Measurements from ENCODE around the gene SOWAHC.

The SOWAHC gene

DNA sequence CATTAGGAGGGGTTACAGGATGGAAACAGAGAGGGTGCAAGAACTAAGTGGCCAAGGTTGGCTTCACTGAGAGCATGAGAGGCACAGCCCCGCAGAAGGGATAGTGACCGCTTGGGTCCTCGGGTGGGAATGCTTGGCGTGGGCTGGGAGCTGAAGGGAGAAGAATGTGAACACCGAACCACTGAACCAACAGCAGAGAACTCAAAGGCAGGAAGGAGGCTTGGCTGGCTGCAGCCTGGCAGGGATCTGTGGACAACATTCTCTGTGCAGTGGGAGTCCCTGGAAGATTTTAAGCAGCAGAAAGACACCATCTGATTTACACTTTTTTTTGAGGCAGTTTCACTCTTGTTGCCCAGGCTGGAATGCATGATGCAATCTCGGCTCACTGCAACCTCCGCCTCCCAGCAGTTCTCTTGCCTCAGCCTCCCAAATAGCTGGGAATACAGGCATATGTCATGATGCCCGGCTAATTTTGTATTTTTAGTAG lies 33.9 kb downstream of the SOWAHC start:
- DNase-seq, result no peak

DNA sequence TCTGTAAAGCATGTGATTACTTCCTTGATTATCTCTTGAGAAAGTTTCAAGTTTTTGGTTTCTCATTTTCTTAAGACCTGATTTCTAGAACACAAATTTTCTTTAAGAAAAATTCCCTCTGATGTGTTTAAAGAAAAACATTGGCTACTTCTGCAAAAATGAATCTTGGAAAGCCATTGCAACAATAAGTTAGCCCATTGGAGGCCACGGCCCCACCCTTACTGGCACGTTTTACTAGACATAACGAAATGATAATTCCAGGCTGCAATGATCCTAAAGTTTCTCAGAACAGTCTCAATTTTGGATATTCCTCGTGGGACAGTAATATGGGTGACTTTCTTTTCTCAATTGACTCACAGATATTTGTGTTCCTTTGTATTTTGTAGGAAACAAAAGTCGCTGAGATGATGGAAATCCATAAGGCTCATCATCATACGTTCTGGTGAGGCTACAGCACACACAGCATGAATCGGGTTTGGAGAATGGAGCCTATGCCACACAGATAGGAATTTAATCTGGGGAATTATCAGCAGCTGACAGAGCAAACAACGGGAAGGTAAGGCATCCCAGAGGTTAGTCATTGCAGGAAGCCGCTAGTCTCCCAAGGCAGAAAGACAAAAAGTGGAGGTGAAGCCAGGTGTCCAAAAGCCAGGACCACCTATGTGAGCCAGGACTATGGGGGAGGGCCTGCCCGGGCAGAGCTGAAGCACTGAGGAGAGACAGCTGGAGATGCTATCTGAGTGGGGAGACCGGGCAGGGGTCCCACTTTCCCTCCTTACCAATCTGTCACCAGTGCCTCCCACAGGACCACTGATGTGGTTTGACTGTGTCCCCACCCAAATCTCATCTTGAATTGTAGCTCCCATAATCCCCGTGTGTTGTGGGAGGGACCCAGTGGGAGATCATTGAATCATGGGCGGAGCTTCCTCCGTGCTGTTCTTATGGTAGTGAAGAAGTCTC lies 35.9 kb downstream of the SOWAHC start:
- DNase-seq, result no peak

DNA sequence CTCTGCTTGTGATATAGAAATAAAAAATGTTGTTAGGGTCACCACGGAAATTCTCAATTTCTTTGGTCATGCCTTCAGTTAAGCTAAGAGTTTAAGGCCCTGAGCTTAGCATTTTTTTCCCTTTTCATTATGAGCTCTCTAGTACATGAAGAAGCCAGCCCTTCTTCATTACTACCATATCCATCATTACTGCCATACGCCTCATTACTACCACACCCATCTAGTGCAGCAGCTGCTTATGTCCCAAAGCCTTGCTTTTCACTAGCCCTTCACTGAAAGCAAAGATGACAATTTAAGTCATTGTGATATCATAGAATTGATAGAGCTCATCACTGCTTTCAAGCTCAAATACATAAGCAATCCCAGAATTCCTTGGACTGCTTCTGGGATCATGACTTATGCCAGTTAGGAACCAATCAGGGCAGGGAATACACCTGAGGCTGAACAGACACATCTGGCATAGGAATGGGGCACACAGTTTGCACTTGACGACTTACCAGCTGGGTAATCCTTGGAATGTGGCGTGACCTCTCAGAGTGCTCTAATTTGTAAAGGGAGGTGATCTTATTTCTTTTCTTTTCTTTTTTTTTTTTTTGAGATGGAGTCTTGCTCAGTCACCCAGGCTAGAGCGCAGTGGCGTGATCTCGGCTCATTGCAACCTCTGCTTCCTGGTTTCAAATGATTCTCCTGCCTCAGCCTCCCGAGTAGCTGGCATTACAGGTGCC lies 40.3 kb downstream of the SOWAHC start:
- no peak for DNase-seq

GRCh38 chr2:109655287-109655686 lies 41.1 kb downstream of the SOWAHC start:
- no peak for DNase-seq

GRCh38 chr2:109659396-109660045 lies 45.4 kb downstream of the SOWAHC start:
- no peak for DNase-seq

- DNase-seq, result no peak
These were observed 46.1 kb downstream of the SOWAHC start for GRCh38 chr2:109660046-109660860.

DNA sequence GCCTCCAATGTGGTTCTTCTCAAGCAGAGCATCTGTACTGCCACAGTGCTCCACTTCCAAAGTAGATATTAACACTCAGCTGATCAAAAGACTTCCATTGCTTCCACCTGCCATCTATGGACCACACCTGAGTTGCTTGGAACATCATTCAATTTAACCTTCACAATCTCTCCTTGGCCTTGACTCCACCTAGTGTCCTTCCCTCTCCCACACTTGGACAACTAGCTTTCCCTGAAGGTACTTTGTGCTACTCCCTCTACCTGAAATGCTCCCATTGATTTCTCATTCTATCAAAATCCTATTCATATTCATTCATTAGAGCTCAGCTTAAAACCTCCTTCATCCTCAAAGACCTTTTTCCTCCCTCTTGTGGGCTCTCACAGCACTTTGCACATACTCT lies 48.7 kb downstream of the SOWAHC start:
- no peak for DNase-seq

GRCh38 chr2:109663721-109664120 lies 49.6 kb downstream of the SOWAHC start:
- no peak for DNase-seq

GRCh38 chr2:109666466-109666865 lies 52.3 kb downstream of the SOWAHC start:
- no peak for DNase-seq

All from NCI-H1436 (cell line).